ENCODE measurements around the gene SLC5A2.
"Not testable (repeated sequence)": the region's sequence is repeated elsewhere in the genome, so short reads cannot be mapped to it uniquely, and the experiment has no call there.

The SLC5A2 gene

GRCh38 chr16:31483081-31483480 is at the start of gene SLC5A2:
Gene SLC5A2 (plus strand): TSS chr16:31483123. CDS start chr16:31483137, 14 bp downstream.
- FAIRE-seq = no peak

GRCh38 chr16:31435341-31436220 is 47.3 kb upstream of the SLC5A2 start:
- FAIRE-seq = no peak

GRCh38 chr16:31436221-31437045 is 46.5 kb upstream of the SLC5A2 start:
- no peak for FAIRE-seq

- FAIRE-seq = no peak
These were observed 44.5 kb upstream of the SLC5A2 start for GRCh38 chr16:31438414-31438813.

- FAIRE-seq = not testable (repeated sequence)
These were observed 43.9 kb upstream of the SLC5A2 start for GRCh38 chr16:31439023-31439422.

GRCh38 chr16:31439519-31439918 is 43.4 kb upstream of the SLC5A2 start:
- FAIRE-seq = no peak

GRCh38 chr16:31440516-31441184 is 42.3 kb upstream of the SLC5A2 start:
- FAIRE-seq = no peak

GRCh38 chr16:31441956-31442355 is 41.0 kb upstream of the SLC5A2 start:
- no peak for FAIRE-seq

GRCh38 chr16:31445931-31446330 is 37.0 kb upstream of the SLC5A2 start:
- FAIRE-seq = not testable (repeated sequence)

- FAIRE-seq = no peak
These were observed 31.7 kb upstream of the SLC5A2 start for GRCh38 chr16:31451201-31451600.

- FAIRE-seq = no peak
These were observed 31.1 kb upstream of the SLC5A2 start for GRCh38 chr16:31451681-31452351.

- FAIRE-seq = no peak
These were observed 30.3 kb upstream of the SLC5A2 start for GRCh38 chr16:31452631-31453106.

- FAIRE-seq = no peak
These were observed 29.4 kb upstream of the SLC5A2 start for GRCh38 chr16:31453255-31454204.

- FAIRE-seq = no peak
These were observed 27.2 kb upstream of the SLC5A2 start for GRCh38 chr16:31455601-31456314.

- no peak for FAIRE-seq
These were observed 25.9 kb upstream of the SLC5A2 start for GRCh38 chr16:31456988-31457360.

GRCh38 chr16:31458073-31458843 is 24.7 kb upstream of the SLC5A2 start:
- FAIRE-seq = no peak

GRCh38 chr16:31458844-31459686 is 23.9 kb upstream of the SLC5A2 start, which contains the start of gene ARMC5:
Gene ARMC5 (plus strand): TSS chr16:31459501. CDS start chr16:31459525, 24 bp downstream.
- peak; percentile 82 for FAIRE-seq

GRCh38 chr16:31459687-31460581 is 23.0 kb upstream of the SLC5A2 start:
- peak; percentile 74 for FAIRE-seq
